H9 (cell line): ENCODE measurements around the gene MUC4. TPM values are rescaled to one million over a fixed set of nuclear protein-coding genes. Genes with fewer than 3 reads are reported as not detected.
A peak's percentile ranks its signal among the peaks of the same experiment; 100 is the strongest.

Source experiments
- DNase-seq: peaks from one replicate; pipeline ENCODE4 v3.0.0-alpha.2; 2017
- H2AFZ ChIP-seq: one replicate; pipeline ENCODE4 v1.6.1; 2013; ENCODE audit warnings: mild to moderate bottlenecking, low read length, control low read depth, moderate library complexity
- H2AK5ac ChIP-seq: 2 replicates; pipeline ENCODE4 v1.6.1; 2013; ENCODE audit warnings: low read length, control low read depth, mixed read lengths; ENCODE audit not compliant: insufficient read length
- H2BK120ac ChIP-seq: one replicate; pipeline ENCODE4 v1.6.1; 2013; ENCODE audit warnings: low read depth, mild to moderate bottlenecking, low read length, control low read depth, inconsistent platforms; ENCODE audit not compliant: poor library complexity, severe bottlenecking
- H2BK12ac ChIP-seq: 2 replicates; pipeline ENCODE4 v1.6.1; 2013; ENCODE audit warnings: low read length, control low read depth, mixed read lengths, low read depth; ENCODE audit not compliant: insufficient read length
- H2BK15ac ChIP-seq: 2 replicates; pipeline ENCODE4 v1.6.1; 2013; ENCODE audit warnings: low read depth, low read length, control low read depth
- H2BK20ac ChIP-seq: one replicate; pipeline ENCODE4 v1.6.1; 2013; ENCODE audit warnings: low read depth, mild to moderate bottlenecking, low read length, control low read depth, inconsistent platforms; ENCODE audit not compliant: poor library complexity, severe bottlenecking
- H2BK5ac ChIP-seq: 2 replicates; pipeline ENCODE4 v1.6.1; 2013; ENCODE audit warnings: low read length, control low read depth, mixed read lengths; ENCODE audit not compliant: insufficient read length
- H3K14ac ChIP-seq: 2 replicates; pipeline ENCODE4 v1.6.1; 2013; ENCODE audit warnings: low read length, control low read depth; ENCODE audit not compliant: insufficient read depth
- H3K18ac ChIP-seq: 2 replicates; pipeline ENCODE4 v1.6.1; 2013; ENCODE audit warnings: low read depth, mild to moderate bottlenecking, mixed read lengths, low read length, control low read depth; ENCODE audit not compliant: insufficient read length
- H3K23ac ChIP-seq: 2 replicates; pipeline ENCODE4 v1.6.1; 2013; ENCODE audit warnings: low read length, control low read depth, mixed read lengths, low read depth; ENCODE audit not compliant: insufficient read length
- H3K23me2 ChIP-seq: 2 replicates; pipeline ENCODE4 v1.6.1; 2013; ENCODE audit warnings: low read depth, mild to moderate bottlenecking, mixed read lengths, low read length, control low read depth; ENCODE audit not compliant: insufficient read length, poor library complexity, severe bottlenecking
- H3K27ac ChIP-seq: 2 replicates; pipeline ENCODE4 v1.5.1; 2013; ENCODE audit warnings: low read length, control low read depth, mixed read lengths, low read depth; ENCODE audit not compliant: insufficient read length
- H3K27me3 ChIP-seq: 2 replicates; pipeline ENCODE4 v1.6.1; 2013; ENCODE audit warnings: low read length, control low read depth, inconsistent platforms; ENCODE audit not compliant: insufficient read depth
- H3K4ac ChIP-seq: 2 replicates; pipeline ENCODE4 v1.6.1; 2013; ENCODE audit warnings: low read depth, mild to moderate bottlenecking, control low read depth, inconsistent platforms, low read length, moderate library complexity
- H3K4me1 ChIP-seq: 2 replicates; pipeline ENCODE4 v1.6.1; 2013; ENCODE audit warnings: low read length, control low read depth, inconsistent platforms; ENCODE audit not compliant: insufficient read depth
- H3K4me2 ChIP-seq: 2 replicates; pipeline ENCODE4 v1.6.1; 2013; ENCODE audit warnings: low read length, control low read depth, mixed read lengths; ENCODE audit not compliant: insufficient read length, insufficient read depth
- H3K56ac ChIP-seq: 2 replicates; pipeline ENCODE4 v1.6.1; 2013; ENCODE audit warnings: low read depth, mild to moderate bottlenecking, mixed read lengths, low read length, control low read depth; ENCODE audit not compliant: insufficient read length
- H3K79me1 ChIP-seq: 2 replicates; pipeline ENCODE4 v1.6.1; 2013; ENCODE audit warnings: low read depth, mild to moderate bottlenecking, moderate library complexity, low read length, control low read depth, inconsistent platforms; ENCODE audit not compliant: insufficient read depth, poor library complexity, severe bottlenecking
- H3K79me2 ChIP-seq: 2 replicates; pipeline ENCODE4 v1.6.1; 2013; ENCODE audit warnings: low read length, control low read depth, inconsistent platforms; ENCODE audit not compliant: insufficient read depth
- H3K9ac ChIP-seq: 2 replicates; pipeline ENCODE4 v1.6.1; 2013; ENCODE audit warnings: low read length, control low read depth, mixed read lengths; ENCODE audit not compliant: insufficient read length; ENCODE audit errors: extremely low read depth
- H3K9me3 ChIP-seq: one replicate; pipeline ENCODE4 v1.6.1; 2013; ENCODE audit warnings: low read depth, low read length, inconsistent platforms; ENCODE audit not compliant: control insufficient read depth
- H3T11ph ChIP-seq: one replicate; pipeline ENCODE4 v1.6.1; 2013; ENCODE audit warnings: mild to moderate bottlenecking, low read length, control low read depth, inconsistent platforms
- H4K20me1 ChIP-seq: one replicate; pipeline ENCODE4 v1.6.1; 2013; ENCODE audit not compliant: control insufficient read depth, insufficient read length, insufficient read depth
- H4K5ac ChIP-seq: 2 replicates; pipeline ENCODE4 v1.6.1; 2013; ENCODE audit warnings: low read depth, mild to moderate bottlenecking, mixed read lengths, low read length, control low read depth; ENCODE audit not compliant: insufficient read length
- H4K8ac ChIP-seq: replicated peaks from 2 replicates; pipeline ENCODE4 v1.6.1; 2013; ENCODE audit warnings: low read length, control low read depth, mixed read lengths, low read depth; ENCODE audit not compliant: insufficient read length
- H4K91ac ChIP-seq: 2 replicates; pipeline ENCODE4 v1.6.1; 2013; ENCODE audit warnings: low read depth, mild to moderate bottlenecking, moderate library complexity, mixed read lengths, low read length, control low read depth; ENCODE audit not compliant: insufficient read length
- H3K27ac Mint-ChIP-seq, 3 experiments: 2 replicates in 2 of 3; 3 replicates in 1 of 3; pipeline ENCODE4 v1.8.0; 2020 to 2021; ENCODE audit warnings: mixed read lengths in 3 of 3, mild to moderate bottlenecking in 1 of 3, moderate library complexity in 1 of 3
- H3K27me3 Mint-ChIP-seq: 2 replicates; pipeline ENCODE4 v1.8.0; 2021; ENCODE audit warnings: low read depth, mild to moderate bottlenecking, moderate library complexity, mixed read lengths
- H3K36me3 Mint-ChIP-seq, 3 experiments: 2 replicates in 2 of 3; 3 replicates in 1 of 3; pipeline ENCODE4 v1.8.0; 2020 to 2021; ENCODE audit warnings: low read depth in 3 of 3, mixed read lengths in 3 of 3; ENCODE audit not compliant: insufficient read depth in 1 of 3
- H3K4me1 Mint-ChIP-seq, 2 experiments: 2 replicates each; pipeline ENCODE4 v1.8.0; 2020; ENCODE audit warnings: mixed read lengths in 2 of 2
- H3K4me3 Mint-ChIP-seq, 2 experiments: 2 replicates in 1 of 2; 3 replicates in 1 of 2; pipeline ENCODE4 v1.8.0; 2020 to 2021; ENCODE audit warnings: mild to moderate bottlenecking in 2 of 2, mixed read lengths in 2 of 2, moderate library complexity in 1 of 2
- H3K9me3 Mint-ChIP-seq, 2 experiments: 2 replicates in 1 of 2; 3 replicates in 1 of 2; pipeline ENCODE4 v1.8.0; 2020; ENCODE audit warnings: mild to moderate bottlenecking in 2 of 2, mixed read lengths in 2 of 2, moderate library complexity in 1 of 2
- WGBS: extraction: QIAGEN DNeasy Blood & Tissue Kit; methylation state at CpG from one replicate; pipeline ENCODE4 v1.1.7; 2013; ENCODE audit warnings: missing lambda C conversion rate, low lambda C conversion rate, mixed read lengths; ENCODE audit not compliant: insufficient read length; ENCODE audit errors: extremely low coverage; 5-methylcytosine and 5-hydroxymethylcytosine counted together
- total RNA-seq: library from RNA; stranded (reverse); gene quantifications from 2 replicates; pipeline ENCODE4 v1.2.1, GENCODE V29; 2021
- TF ChIP-seq, protein P1 (sequence below): fragments of 200-600 bp; sonication (generic); conservative IDR thresholded peaks from 3 replicates; pipeline ENCODE4 v1.8.0; 2021; ENCODE audit warnings: antibody characterized with exemption, mild to moderate bottlenecking

The MUC4 gene
- total RNA-seq, 1 experiment from 2014 or later, result 1.2 TPM

DNA sequence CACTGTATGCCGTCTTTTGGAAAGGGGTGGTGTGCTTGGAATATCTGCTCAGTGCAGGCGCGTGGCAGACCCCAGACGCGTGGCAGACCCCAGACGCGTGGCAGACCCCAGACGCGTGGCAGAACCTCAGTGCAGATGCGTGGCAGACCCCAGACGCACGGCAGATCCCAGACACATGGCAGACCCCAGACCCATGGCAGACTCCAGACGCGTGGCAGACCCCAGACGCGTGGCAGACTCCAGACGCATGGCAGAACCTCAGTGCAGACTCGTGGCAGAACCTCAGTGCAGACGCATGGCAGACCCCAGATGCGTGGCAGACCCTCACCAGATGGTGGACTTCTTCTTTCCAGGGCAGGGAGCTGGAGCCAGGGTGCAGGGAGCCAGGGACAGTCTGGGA lies 637 bp upstream of the MUC4 start:
- Mint-ChIP-seq H3K4me3 (no peak overlapping the region), H3K9me3 (no peaks in the 10 kb centered on the region), H3K4me1 (peaks cover 37% of the 10 kb centered on the region in 2 experiments), H3K27me3 (peaks cover 8% of the 10 kb centered on the region), H3K27ac (peak overlapping the region in 1 of 3 experiments; percentile 23; a peak in 1 of 7 replicates), H3K36me3 (no peaks in the 10 kb centered on the region)
- H3K79me1 ChIP-seq, result no peaks in the 10 kb centered on the region
- no peaks in the 10 kb centered on the region for H3K27me3 ChIP-seq
- H4K91ac ChIP-seq, result no peak overlapping the region
- H4K5ac ChIP-seq, result no peak overlapping the region
- no peak overlapping the region for H4K8ac ChIP-seq
- no peak overlapping the region for H2BK5ac ChIP-seq
- no peak overlapping the region for H2AFZ ChIP-seq
- no peak overlapping the region for H2BK12ac ChIP-seq
- H3K27ac ChIP-seq, result no peak overlapping the region
- no peak overlapping the region for H3K23ac ChIP-seq
- H4K20me1 ChIP-seq, result no peaks in the 10 kb centered on the region
- no peak overlapping the region for H3K4me2 ChIP-seq
- H2AK5ac ChIP-seq, result no peak overlapping the region
- H3K9ac ChIP-seq, result no peak overlapping the region
- no peak overlapping the region for H3K56ac ChIP-seq
- no peak overlapping the region for H3K18ac ChIP-seq
- H2BK20ac ChIP-seq, result no peak overlapping the region
- no peak overlapping the region for H3T11ph ChIP-seq
- peaks cover 3% of the 10 kb centered on the region for H3K4me1 ChIP-seq
- no peak overlapping the region; the same call in 1 of the 2 replicates for H3K14ac ChIP-seq
- TF ChIP-seq, protein P1, sequence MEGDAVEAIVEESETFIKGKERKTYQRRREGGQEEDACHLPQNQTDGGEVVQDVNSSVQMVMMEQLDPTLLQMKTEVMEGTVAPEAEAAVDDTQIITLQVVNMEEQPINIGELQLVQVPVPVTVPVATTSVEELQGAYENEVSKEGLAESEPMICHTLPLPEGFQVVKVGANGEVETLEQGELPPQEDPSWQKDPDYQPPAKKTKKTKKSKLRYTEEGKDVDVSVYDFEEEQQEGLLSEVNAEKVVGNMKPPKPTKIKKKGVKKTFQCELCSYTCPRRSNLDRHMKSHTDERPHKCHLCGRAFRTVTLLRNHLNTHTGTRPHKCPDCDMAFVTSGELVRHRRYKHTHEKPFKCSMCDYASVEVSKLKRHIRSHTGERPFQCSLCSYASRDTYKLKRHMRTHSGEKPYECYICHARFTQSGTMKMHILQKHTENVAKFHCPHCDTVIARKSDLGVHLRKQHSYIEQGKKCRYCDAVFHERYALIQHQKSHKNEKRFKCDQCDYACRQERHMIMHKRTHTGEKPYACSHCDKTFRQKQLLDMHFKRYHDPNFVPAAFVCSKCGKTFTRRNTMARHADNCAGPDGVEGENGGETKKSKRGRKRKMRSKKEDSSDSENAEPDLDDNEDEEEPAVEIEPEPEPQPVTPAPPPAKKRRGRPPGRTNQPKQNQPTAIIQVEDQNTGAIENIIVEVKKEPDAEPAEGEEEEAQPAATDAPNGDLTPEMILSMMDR, result no peak
- H3K4ac ChIP-seq, result no peak overlapping the region; the same call in 1 of the 2 replicates
- H2BK15ac ChIP-seq, result no peak overlapping the region
- H3K9me3 ChIP-seq, result no peaks in the 10 kb centered on the region
- H3K79me2 ChIP-seq, result no peaks in the 10 kb centered on the region
- no CpG with 5 or more reads among the region's 20 CpGs for WGBS
- H2BK120ac ChIP-seq, result no peak overlapping the region
- no peaks in the 10 kb centered on the region for H3K23me2 ChIP-seq
- no peak for DNase-seq
